Urinary bladder (tissue), 4 donors: ENCODE data around the gene PARG. TPM values are rescaled to one million over a fixed set of nuclear protein-coding genes. Genes with fewer than 3 reads are reported as not detected.
"Not testable (repeated sequence)": the region's sequence is repeated elsewhere in the genome, so short reads cannot be mapped to it uniquely, and the experiment has no call there.

Experiments
- DNase-seq: peaks from one replicate; pipeline ENCODE4 v3.0.0-alpha.2; 2015; ENCODE audit errors: extremely low spot score
- H3K27ac ChIP-seq: one replicate; pipeline ENCODE4 v1.5.1; 2013; ENCODE audit warnings: low read depth, mild to moderate bottlenecking, moderate library complexity
- H3K36me3 ChIP-seq: one replicate; pipeline ENCODE4 v1.6.1; 2013; ENCODE audit warnings: mild to moderate bottlenecking, moderate library complexity; ENCODE audit not compliant: insufficient read depth
- H3K4me1 ChIP-seq: one replicate; pipeline ENCODE4 v1.6.1; 2013; ENCODE audit warnings: mild to moderate bottlenecking, moderate library complexity; ENCODE audit not compliant: insufficient read depth
- H3K4me3 ChIP-seq: one replicate; pipeline ENCODE4 v1.5.1; 2013; ENCODE audit warnings: low read depth, low read length
- WGBS: extraction: QIAGEN DNeasy Blood & Tissue Kit; methylation state at CpG from one replicate; pipeline ENCODE4 v1.1.7; 2013; 5-methylcytosine and 5-hydroxymethylcytosine counted together
- polyA plus RNA-seq: library from polyadenylated mRNA; stranded (reverse); fragments of 200-250 nt; gene quantifications from one replicate; pipeline ENCODE4 v1.2.3, GENCODE V29; 2013
- small RNA-seq: library from RNA; depleted of rRNA; stranded (forward); fragments of <200 nt; gene quantifications from one replicate; pipeline ENCODE3, GENCODE V24; 2014
- total RNA-seq: library from RNA; depleted of rRNA; stranded (reverse); fragments of >200 nt; gene quantifications from one replicate; pipeline ENCODE4 v1.2.3, GENCODE V29; 2014
- donor health status: healthy with polysubstance abuse.
- donor health status: healthy.

The PARG gene
- total and polyA plus RNA-seq, 2 donors, result 12.6 to 65.6 TPM

DNA sequence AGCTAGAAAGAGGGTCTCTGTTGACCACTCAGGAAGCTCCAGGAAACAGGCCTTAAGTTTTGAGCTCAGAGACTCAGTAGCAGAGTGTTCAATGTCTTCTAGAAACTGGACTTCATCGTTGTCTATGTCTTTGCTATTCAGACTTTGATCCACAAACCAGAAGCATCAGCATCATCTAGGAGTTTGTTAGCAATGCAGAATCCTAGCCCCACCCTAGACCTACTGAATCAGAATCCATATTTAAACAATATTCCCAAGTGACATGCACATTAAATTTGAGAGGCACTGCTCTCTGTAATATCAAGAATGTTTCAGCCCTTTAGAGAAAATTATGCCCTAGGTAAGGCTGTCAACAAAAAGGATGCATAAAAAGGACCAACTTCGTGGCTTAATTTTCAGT, 166.8 kb downstream of the PARG start:
- 70% methylated on average over 2 of the region's 2 CpGs for WGBS
- no peaks in the 10 kb centered on the region for H3K36me3 ChIP-seq
- no peak overlapping the region for H3K27ac ChIP-seq
- no peak overlapping the region for H3K4me3 ChIP-seq
- H3K4me1 ChIP-seq, result no peaks in the 10 kb centered on the region
- no peak for DNase-seq

DNA sequence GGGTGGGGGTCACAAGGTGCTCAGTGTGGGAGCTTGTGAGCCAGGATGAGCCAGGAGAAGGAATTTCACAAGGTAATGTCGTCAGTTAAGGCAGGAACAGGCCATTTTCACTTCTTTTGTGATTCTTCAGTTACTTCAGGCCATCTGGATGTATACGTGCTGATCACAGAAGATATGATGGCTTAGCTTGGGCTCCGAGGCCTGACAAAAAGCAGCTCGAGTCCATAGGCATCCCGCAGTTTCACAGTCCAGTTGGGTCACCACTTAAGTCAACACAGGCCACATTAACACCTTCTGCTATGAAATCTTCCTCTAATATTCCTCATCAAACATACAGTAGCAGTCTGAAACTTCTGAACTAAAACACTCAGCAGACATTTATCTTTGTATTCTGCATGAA, 168.9 kb downstream of the PARG start:
- not testable (repeated sequence) for DNase-seq, H3K4me1 ChIP-seq, H3K4me3 ChIP-seq, H3K27ac ChIP-seq, H3K36me3 ChIP-seq
- 37% methylated on average over 5 of the region's 5 CpGs for WGBS

GRCh38 chr10:49771046-49771445, 170.8 kb downstream of the PARG start:
- not testable (repeated sequence) for H3K4me3 ChIP-seq, H3K4me1 ChIP-seq, H3K27ac ChIP-seq, DNase-seq, H3K36me3 ChIP-seq
- WGBS, result 30% methylated on average over 11 of the region's 11 CpGs

- no peak for DNase-seq
- WGBS, result 97% methylated on average over 8 of the region's 8 CpGs
- Histone ChIP-seq H3K36me3 (no peaks in the 10 kb centered on the region), H3K4me1 (no peaks in the 10 kb centered on the region), H3K27ac (no peak overlapping the region), H3K4me3 (no peak overlapping the region)
Observed at GRCh38 chr10:49769692-49770091, 172.1 kb downstream of the PARG start.

- DNase-seq, result no peak
- 4% methylated on average over 45 of the region's 45 CpGs for WGBS
- H3K27ac ChIP-seq, result no peak overlapping the region
- no peak overlapping the region for H3K4me3 ChIP-seq
- H3K36me3 ChIP-seq, result no peaks in the 10 kb centered on the region
- H3K4me1 ChIP-seq, result no peaks in the 10 kb centered on the region
Observed at GRCh38 chr10:49768731-49769130, 173.1 kb downstream of the PARG start.

GRCh38 chr10:49768329-49768728, 173.5 kb downstream of the PARG start:
- H3K27ac ChIP-seq, result no peak overlapping the region
- no peak overlapping the region for H3K4me3 ChIP-seq
- no peaks in the 10 kb centered on the region for H3K4me1 ChIP-seq
- 3% methylated on average over 38 of the region's 38 CpGs for WGBS
- no peaks in the 10 kb centered on the region for H3K36me3 ChIP-seq
- DNase-seq, result no peak

Small RNA genes lying within 50 kb of the gene (small RNA-seq; reads per million reads assigned to genes)
- gene RNA5SP317, result not detected
- gene SNORA74C-2, result not detected

Other genes starting within 250 kb of the PARG start
- 0.79 TPM for gene OGDHL, start 179.7 kb downstream of the PARG start, total RNA-seq
- 0.87 TPM for gene OGDHL, start 179.7 kb downstream of the PARG start, polyA plus RNA-seq
- gene TIMM23B, start within 50 bp of the PARG start, total RNA-seq, result 16.3 TPM
- gene TIMM23B, start within 50 bp of the PARG start, polyA plus RNA-seq, result 11.4 TPM
- 8.2 TPM for gene AGAP6, start 46.4 kb upstream of the PARG start, total RNA-seq
- gene AGAP6, start 46.4 kb upstream of the PARG start, polyA plus RNA-seq, result 8.1 TPM
- 41.4 TPM for gene WASHC2A, start 125.9 kb upstream of the PARG start, total RNA-seq
- 32.1 TPM for gene WASHC2A, start 125.9 kb upstream of the PARG start, polyA plus RNA-seq